Gastrocnemius medialis (tissue), 4 donors: ENCODE results near the gene MEPCE. TPM values are rescaled to one million over a fixed set of nuclear protein-coding genes. Genes with fewer than 3 reads are reported as not detected.

Source experiments
- ATAC-seq, 2 donors: fragments of 150-250 bp; one replicate each; pipeline ENCODE4 v1.9.1; 2016
- DNase-seq, 2 donors: peaks; one replicate each; pipeline ENCODE4 v3.0.0-alpha.2; 2019
- H3K27ac ChIP-seq, 4 donors: fragments of 200-600 bp; sonication (generic); 1 replicate in 1 of 4; 2 replicates in 3 of 4; pipeline ENCODE4 v1.5.1; 2016 to 2018; ENCODE audit warnings: mild to moderate bottlenecking in 2 of 4, moderate library complexity in 1 of 4
- H3K27me3 ChIP-seq, 3 donors: fragments of 200-600 bp; sonication (generic) in 2 of 3; 1 replicate in 1 of 3; 2 replicates in 2 of 3; pipeline versions ENCODE4 v1.5.1 to v1.6.0; 2016 to 2019; ENCODE audit warnings: mild to moderate bottlenecking in 1 of 3, moderate library complexity in 1 of 3
- H3K36me3 ChIP-seq, 2 donors: fragments of 200-600 bp; sonication (generic) in 1 of 2; one replicate each; pipeline ENCODE4 v1.5.1; 2017 to 2018
- H3K4me1 ChIP-seq, 2 donors: fragments of 200-600 bp; sonication (generic) in 1 of 2; one replicate each; pipeline ENCODE4 v1.5.1; 2016 to 2017; ENCODE audit warnings: mild to moderate bottlenecking in 2 of 2
- H3K4me3 ChIP-seq, 4 donors: fragments of 200-600 bp; sonication (generic) in 3 of 4; 1 replicate in 1 of 4; 2 replicates in 3 of 4; pipeline ENCODE4 v1.5.1; 2016 to 2019; ENCODE audit warnings: mild to moderate bottlenecking in 2 of 4
- H3K9me3 ChIP-seq, 3 donors: fragments of 200-600 bp; sonication (generic) in 2 of 3; 1 replicate in 1 of 3; 2 replicates in 2 of 3; pipeline ENCODE4 v1.5.1; 2016 to 2019
- CTCF ChIP-seq, 5 experiments: fragments of 450-650 bp in 3 of 5; fragments of 200-600 bp in 2 of 5; sonication (generic) in 2 of 5; IDR thresholded peaks in 4 of 5; conservative IDR thresholded peaks in 1 of 5; 1 replicate in 4 of 5; 2 replicates in 1 of 5; pipeline ENCODE4 v1.5.1; 2016 to 2019; ENCODE audit warnings: antibody characterized with exemption in 5 of 5, mild to moderate bottlenecking in 3 of 5, moderate library complexity in 3 of 5
- POLR2A ChIP-seq, 2 donors: fragments of 450-650 bp; IDR thresholded peaks; one replicate each; pipeline ENCODE4 v1.6.1; 2017; ENCODE audit warnings: antibody characterized with exemption in 2 of 2, mild to moderate bottlenecking in 2 of 2, moderate library complexity in 2 of 2
- in situ Hi-C, 4 donors: fragments of 200-750 bp; cut with MboI; loops; one replicate each; pipeline versions ENCODE4 v1.15.0 to v1.8.0; 2017; ENCODE audit warnings: low sequenced_read_pairs in 4 of 4
- intact Hi-C: fragments of 100-400 bp; cut with DNase I; formaldehyde crosslinking; loops from one replicate; pipeline ENCODE4 v1.15.1; 2023; ENCODE audit warnings: low total_unique reads
- total RNA-seq, 4 donors: library from RNA; depleted of rRNA; stranded (reverse); fragments of >200 nt; gene quantifications; one replicate each; pipeline versions ENCODE4 v1.1.0 to v1.2.3, GENCODE V29; 2016

MEPCE gene
- total RNA-seq, 4 donors from 2014 or later: 23.5 to 39.9 (median 28.6) TPM

- TF ChIP-seq CTCF (IDR thresholded peaks at IDR 0.05 in 4 of 5, conservative IDR thresholded peaks at IDR 0.05 in 1 of 5): no peak
- TF ChIP-seq POLR2A (IDR thresholded peaks at IDR 0.05): no peak
- no peak overlapping the region for H3K27ac ChIP-seq
- intact Hi-C loops: loop anchor here (10.0 kb wide), 1 partner anchor 865 kb away; the partner anchor contains the start of genes FAM200A and ZNF655
- no peaks in the 10 kb centered on the region for H3K4me1 ChIP-seq
- ATAC-seq: no peak
- in situ Hi-C loops: no loop called here
- no peak overlapping the region for H3K4me3 ChIP-seq
- no peak for DNase-seq
- H3K36me3 ChIP-seq: peaks cover 0 to 5% of the 10 kb centered on the region in 2 donors
- H3K9me3 ChIP-seq: no peaks in the 10 kb centered on the region
- H3K27me3 ChIP-seq: no peaks in the 10 kb centered on the region
Measured at GRCh38 chr7:100419660-100420226, 9.9 kb upstream of the MEPCE start.

DNA sequence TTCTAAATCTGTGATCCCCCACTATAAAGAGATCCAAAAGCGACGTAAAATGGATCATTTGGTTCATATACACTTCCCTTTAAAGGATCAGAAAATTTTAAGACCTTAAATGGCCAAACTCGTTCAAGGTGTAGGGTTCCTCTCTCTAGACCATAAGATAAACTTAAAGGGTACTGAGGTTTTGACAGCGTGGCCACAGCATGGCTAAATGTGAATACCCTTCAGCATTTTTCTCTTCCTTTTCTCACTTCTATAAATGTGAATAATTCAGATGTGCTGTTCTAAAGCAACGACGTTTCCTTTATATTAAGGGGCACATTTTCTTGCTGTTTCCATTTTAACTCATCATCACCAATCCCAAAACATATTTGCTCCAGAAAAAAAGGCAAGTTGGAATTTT, 6.3 kb upstream of the MEPCE start:
- TF ChIP-seq CTCF (IDR thresholded peaks at IDR 0.05 in 4 of 5, conservative IDR thresholded peaks at IDR 0.05 in 1 of 5) (no peak), POLR2A (IDR thresholded peaks at IDR 0.05) (no peak)
- peaks cover 0 to 5% of the 10 kb centered on the region in 2 donors for H3K36me3 ChIP-seq

DNA sequence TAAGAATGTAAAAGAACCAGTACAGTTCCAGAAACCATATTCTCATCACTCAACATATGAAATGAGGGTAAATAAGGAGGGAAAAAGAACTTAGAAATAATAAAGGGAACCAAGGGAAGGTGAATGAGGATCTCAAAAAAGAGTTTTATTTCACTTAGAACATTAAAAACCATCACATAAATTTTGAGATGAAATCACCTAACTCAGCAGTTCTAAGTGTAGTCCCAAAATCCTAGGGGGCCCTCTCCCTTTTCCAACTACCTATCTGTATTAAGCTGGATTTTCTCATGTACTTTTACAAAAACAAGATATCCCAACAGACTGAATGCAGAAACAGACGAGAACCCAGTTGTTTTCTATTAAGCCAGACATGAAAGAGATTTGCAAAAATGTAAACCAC, 4.3 kb upstream of the MEPCE start:
- ATAC-seq (no peak), DNase-seq (no peak)
- H3K36me3 ChIP-seq: peaks cover 0 to 5% of the 10 kb centered on the region in 2 donors
- H3K4me3 ChIP-seq: no peak overlapping the region
- H3K27ac ChIP-seq: no peak overlapping the region
- peaks cover 2 to 7% of the 10 kb centered on the region in 2 donors for H3K4me1 ChIP-seq
- TF ChIP-seq CTCF (IDR thresholded peaks at IDR 0.05 in 4 of 5, conservative IDR thresholded peaks at IDR 0.05 in 1 of 5): no peak
- TF ChIP-seq POLR2A (IDR thresholded peaks at IDR 0.05): no peak
- no peaks in the 10 kb centered on the region for H3K9me3 ChIP-seq
- in situ Hi-C loops: loop anchor here in 1 of 4 donors (25.0 kb wide), 1 partner anchor 437 kb away; the partner anchor contains the start of genes SLC12A9 and TRIP6
- intact Hi-C loops: loop anchor here (5.0 to 10.0 kb wide), 3 partner anchors 88 to 871 kb away; partner anchors contain the start of genes AP4M1, FAM200A, MCM7 and ZNF655
- H3K27me3 ChIP-seq: no peaks in the 10 kb centered on the region

More for the DNA sequence above, 6.3 kb upstream of the MEPCE start:
- Histone ChIP-seq H3K9me3 (no peaks in the 10 kb centered on the region), H3K27me3 (no peaks in the 10 kb centered on the region), H3K4me3 (no peak overlapping the region), H3K4me1 (peaks cover 0 to 5% of the 10 kb centered on the region in 2 donors), H3K27ac (no peak overlapping the region)
- DNase-seq: no peak
- intact Hi-C loops: loop anchor here (10.0 kb wide), 1 partner anchor 869 kb away; the partner anchor contains the start of genes FAM200A and ZNF655
- in situ Hi-C loops: no loop called here
- ATAC-seq: no peak

GRCh38 chr7:100426516-100426915, 3.1 kb upstream of the MEPCE start:
- Histone ChIP-seq H3K36me3 (peaks cover 0 to 5% of the 10 kb centered on the region in 2 donors), H3K4me3 (no peak overlapping the region), H3K27ac (no peak overlapping the region), H3K9me3 (no peaks in the 10 kb centered on the region), H3K27me3 (no peaks in the 10 kb centered on the region), H3K4me1 (peaks cover 14 to 19% of the 10 kb centered on the region in 2 donors)
- DNase-seq (no peak), ATAC-seq (no peak)
- intact Hi-C loops: loop anchor here (5.0 to 10.0 kb wide), 3 partner anchors 89 to 872 kb away; partner anchors contain the start of genes AP4M1, FAM200A, MCM7 and ZNF655
- TF ChIP-seq CTCF (IDR thresholded peaks at IDR 0.05 in 4 of 5, conservative IDR thresholded peaks at IDR 0.05 in 1 of 5) (no peak), POLR2A (IDR thresholded peaks at IDR 0.05) (no peak)
- in situ Hi-C loops: loop anchor here in 1 of 4 donors (25.0 kb wide), 1 partner anchor 436 kb away; the partner anchor contains the start of genes SLC12A9 and TRIP6
